Epithelial cell of esophagus (primary cell): ENCODE data around the gene OTOR.

Experiments
- DNase-seq: peaks from one replicate; pipeline ENCODE4 v3.0.0; 2010; ENCODE audit warnings: low read depth
- H3K4me3 ChIP-seq: 2 replicates; pipeline ENCODE4 v1.5.1; 2011; ENCODE audit warnings: mild to moderate bottlenecking, low read length, control low read depth
- CTCF ChIP-seq: IDR thresholded peaks from 2 replicates; pipeline ENCODE4 v1.5.1; 2011; ENCODE audit warnings: low read depth, mild to moderate bottlenecking, low read length, control low read depth, inconsistent platforms; ENCODE audit not compliant: insufficient read depth; ENCODE audit errors: missing control alignments

Gene OTOR

GRCh38 chr20:16748308-16748900 is at the start of gene OTOR:
TSS of gene OTOR (plus strand) at chr20:16748358. CDS start at chr20:16748402, 44 bp downstream.
- TF ChIP-seq CTCF = no peak
- H3K4me3 ChIP-seq = no peak within 1 kb of the TSS
- no peak for DNase-seq

- no peak overlapping the region for H3K4me3 ChIP-seq
- no peak for DNase-seq
- TF ChIP-seq CTCF = no peak
These were observed 48.9 kb upstream of the OTOR start for GRCh38 chr20:16699293-16699692.

GRCh38 chr20:16701296-16701695 is 46.9 kb upstream of the OTOR start:
- DNase-seq = peak; percentile 25
- no peak overlapping the region for H3K4me3 ChIP-seq
- peak; percentile 46 for TF ChIP-seq CTCF

- no peak for DNase-seq
- no peak for TF ChIP-seq CTCF
- no peak overlapping the region for H3K4me3 ChIP-seq
These were observed 44.6 kb upstream of the OTOR start for GRCh38 chr20:16703570-16703969.

GRCh38 chr20:16707674-16708073 is 40.5 kb upstream of the OTOR start:
- DNase-seq = peak; percentile 48
- no peak for TF ChIP-seq CTCF
- no peak overlapping the region for H3K4me3 ChIP-seq

- TF ChIP-seq CTCF = no peak
- H3K4me3 ChIP-seq = no peak overlapping the region
- no peak for DNase-seq
These were observed 39.6 kb upstream of the OTOR start for GRCh38 chr20:16708602-16709001.

GRCh38 chr20:16709017-16709416 is 39.1 kb upstream of the OTOR start:
- H3K4me3 ChIP-seq = no peak overlapping the region
- no peak for DNase-seq
- no peak for TF ChIP-seq CTCF
